ENCODE measurements around the gene ARMH3.

Gene ARMH3

GRCh38 chr10:101896225-101896877 lies 159.6 kb downstream of the ARMH3 start:
- no peak for DNase-seq (ENCODE audit: low read depth in 2 of 2)

- DNase-seq (ENCODE audit: low read depth in 2 of 2), result no peak
These were observed 160.2 kb downstream of the ARMH3 start for GRCh38 chr10:101895781-101896180.

GRCh38 chr10:101894742-101895141 lies 161.2 kb downstream of the ARMH3 start:
- no peak for DNase-seq (ENCODE audit: low read depth in 2 of 2)

GRCh38 chr10:101894266-101894665 lies 161.7 kb downstream of the ARMH3 start:
- no peak for DNase-seq (ENCODE audit: low read depth in 2 of 2)

- no peak for DNase-seq (ENCODE audit: low read depth in 2 of 2)
These were observed 162.4 kb downstream of the ARMH3 start for GRCh38 chr10:101893510-101894120.

- DNase-seq (ENCODE audit: low read depth in 2 of 2), result no peak
These were observed 163.1 kb downstream of the ARMH3 start for GRCh38 chr10:101892782-101893391.

- DNase-seq (ENCODE audit: low read depth in 2 of 2), result peak; percentile 24 to 70
These were observed 166.4 kb downstream of the ARMH3 start for GRCh38 chr10:101889256-101890210.

- DNase-seq (ENCODE audit: low read depth in 2 of 2), result no peak
These were observed 167.6 kb downstream of the ARMH3 start for GRCh38 chr10:101888251-101888949.

- DNase-seq (ENCODE audit: low read depth in 2 of 2), result no peak
These were observed 168.2 kb downstream of the ARMH3 start for GRCh38 chr10:101887775-101888174.

GRCh38 chr10:101886521-101887312 lies 169.3 kb downstream of the ARMH3 start:
- DNase-seq (ENCODE audit: low read depth in 2 of 2), result no peak

- no peak for DNase-seq (ENCODE audit: low read depth in 2 of 2)
These were observed 174.8 kb downstream of the ARMH3 start for GRCh38 chr10:101881036-101881774.

GRCh38 chr10:101880232-101880573 lies 175.8 kb downstream of the ARMH3 start:
- DNase-seq (ENCODE audit: low read depth in 2 of 2), result no peak

GRCh38 chr10:101879456-101880231 lies 176.3 kb downstream of the ARMH3 start:
- no peak for DNase-seq (ENCODE audit: low read depth in 2 of 2)

- no peak for DNase-seq (ENCODE audit: low read depth in 2 of 2)
These were observed 177.1 kb downstream of the ARMH3 start for GRCh38 chr10:101878869-101879268.

- no peak for DNase-seq (ENCODE audit: low read depth in 2 of 2)
These were observed 180.8 kb downstream of the ARMH3 start for GRCh38 chr10:101875068-101875688.

- no peak for DNase-seq (ENCODE audit: low read depth in 2 of 2)
These were observed 181.7 kb downstream of the ARMH3 start for GRCh38 chr10:101874252-101874651.

GRCh38 chr10:101867931-101868330 lies 188.0 kb downstream of the ARMH3 start:
- no peak for DNase-seq (ENCODE audit: low read depth in 2 of 2)

GRCh38 chr10:101859530-101859929 lies 196.4 kb downstream of the ARMH3 start:
- no peak for DNase-seq (ENCODE audit: low read depth in 2 of 2)
